ENCODE data around the gene TMC4. TPM values are rescaled to one million over a fixed set of nuclear protein-coding genes. Genes with fewer than 3 reads are reported as not detected.
"Not testable (repeated sequence)": the region's sequence is repeated elsewhere in the genome, so short reads cannot be mapped to it uniquely, and the experiment has no call there.

TMC4 gene
- total RNA-seq, 4 donors from 2014 or later: 91.5 to 386 (median 180) TPM

- no peaks in the 10 kb centered on the region for H3K9me3 ChIP-seq
- no peak for TF ChIP-seq CTCF (IDR thresholded peaks at IDR 0.05)
- no peak for TF ChIP-seq POLR2AphosphoS5 (IDR thresholded peaks at IDR 0.05)
- TF ChIP-seq POLR2A (IDR thresholded peaks at IDR 0.05): no peak
- TF ChIP-seq EP300 (IDR thresholded peaks at IDR 0.05; ENCODE audit: low read depth): no peak
- no peak for DNase-seq
- H3K27me3 ChIP-seq: no peaks in the 10 kb centered on the region
- in situ Hi-C loops (cut with MboI; ENCODE audit: low pct_ligation_motif_present in 1 of 4, low pct_unique_long_range_greater_than_20kb in 1 of 4, low sequenced_read_pairs in 3 of 4): no loop called here
- 94 to 96% methylated on average over 12 to 16 of the region's 16 CpGs for WGBS, 2 donors (ENCODE audit: low coverage in 1 of 2)
- H3K27ac ChIP-seq: peak overlapping the region in 3 of 4 donors; percentile 95 to 96 (median 96)
- intact Hi-C loops (cut with DNase I; ENCODE audit: low total_unique reads): no loop called here
- H3K36me3 ChIP-seq: peaks cover 0 to 26% (median 0%) of the 10 kb centered on the region in 4 donors
- H3K4me3 ChIP-seq: no peak overlapping the region
- peaks cover 20 to 38% (median 31%) of the 10 kb centered on the region in 4 donors for H3K4me1 ChIP-seq
Observed at GRCh38 chr19:54199401-54199800, 26.4 kb upstream of the TMC4 start.

GRCh38 chr19:54197121-54197520 is 24.2 kb upstream of the TMC4 start:
- Histone ChIP-seq H3K4me3 (no peak overlapping the region), H3K27ac (no peak overlapping the region), H3K9me3 (no peaks in the 10 kb centered on the region), H3K36me3 (peaks cover 0 to 19% (median 2%) of the 10 kb centered on the region in 4 donors), H3K27me3 (no peaks in the 10 kb centered on the region), H3K4me1 (peaks cover 8 to 24% (median 14%) of the 10 kb centered on the region in 4 donors)
- in situ Hi-C loops (cut with MboI; ENCODE audit: low pct_ligation_motif_present in 1 of 4, low pct_unique_long_range_greater_than_20kb in 1 of 4, low sequenced_read_pairs in 3 of 4) (no loop called here), intact Hi-C loops (cut with DNase I; ENCODE audit: low total_unique reads) (no loop called here)
- TF ChIP-seq CTCF (IDR thresholded peaks at IDR 0.05) (no peak), POLR2A (IDR thresholded peaks at IDR 0.05) (no peak), POLR2AphosphoS5 (IDR thresholded peaks at IDR 0.05) (no peak), EP300 (IDR thresholded peaks at IDR 0.05; ENCODE audit: low read depth) (no peak)
- no peak for DNase-seq
- 67 to 68% methylated on average over 3 of the region's 3 CpGs for WGBS, 2 donors (ENCODE audit: low coverage in 1 of 2)

GRCh38 chr19:54196536-54196935 is 23.6 kb upstream of the TMC4 start:
- H3K4me1 ChIP-seq: peaks cover 5 to 24% (median 14%) of the 10 kb centered on the region in 4 donors
- 97% methylated on average over 7 of the region's 7 CpGs; no CpG with 5 or more reads in 1 of the 2 donors for WGBS, 2 donors (ENCODE audit: low coverage in 1 of 2)
- peaks cover 0 to 15% (median 2%) of the 10 kb centered on the region in 4 donors for H3K36me3 ChIP-seq
- H3K27me3 ChIP-seq: no peaks in the 10 kb centered on the region
- H3K4me3 ChIP-seq: no peak overlapping the region
- in situ Hi-C loops (cut with MboI; ENCODE audit: low pct_ligation_motif_present in 1 of 4, low pct_unique_long_range_greater_than_20kb in 1 of 4, low sequenced_read_pairs in 3 of 4) (no loop called here), intact Hi-C loops (cut with DNase I; ENCODE audit: low total_unique reads) (no loop called here)
- H3K27ac ChIP-seq: no peak overlapping the region
- no peak for TF ChIP-seq POLR2A (IDR thresholded peaks at IDR 0.05)
- TF ChIP-seq POLR2AphosphoS5 (IDR thresholded peaks at IDR 0.05): no peak
- TF ChIP-seq CTCF (IDR thresholded peaks at IDR 0.05): no peak
- no peak for TF ChIP-seq EP300 (IDR thresholded peaks at IDR 0.05; ENCODE audit: low read depth)
- H3K9me3 ChIP-seq: no peaks in the 10 kb centered on the region
- DNase-seq: no peak

GRCh38 chr19:54194463-54194862 is 21.5 kb upstream of the TMC4 start:
- DNase-seq; intact Hi-C loops (cut with DNase I; ENCODE audit: low total_unique reads); H3K27me3 ChIP-seq; H3K27ac ChIP-seq; in situ Hi-C loops (cut with MboI; ENCODE audit: low pct_ligation_motif_present in 1 of 4, low pct_unique_long_range_greater_than_20kb in 1 of 4, low sequenced_read_pairs in 3 of 4); H3K4me3 ChIP-seq; H3K9me3 ChIP-seq: not testable (repeated sequence)
- 71 to 92% methylated on average over 3 to 12 of the region's 12 CpGs for WGBS, 2 donors (ENCODE audit: low coverage in 1 of 2)
- Histone ChIP-seq H3K36me3 (peaks cover 0 to 15% (median 2%) of the 10 kb centered on the region in 4 donors), H3K4me1 (peaks cover 5 to 15% (median 11%) of the 10 kb centered on the region in 4 donors)

GRCh38 chr19:54193011-54193410 is 20.1 kb upstream of the TMC4 start:
- intact Hi-C loops (cut with DNase I; ENCODE audit: low total_unique reads) (no loop called here), in situ Hi-C loops (cut with MboI; ENCODE audit: low pct_ligation_motif_present in 1 of 4, low pct_unique_long_range_greater_than_20kb in 1 of 4, low sequenced_read_pairs in 3 of 4) (no loop called here)
- Histone ChIP-seq H3K9me3 (no peaks in the 10 kb centered on the region), H3K36me3 (peaks cover 0 to 15% (median 2%) of the 10 kb centered on the region in 4 donors), H3K4me1 (peaks cover 12 to 25% (median 20%) of the 10 kb centered on the region in 4 donors), H3K27me3 (no peaks in the 10 kb centered on the region), H3K27ac (no peak overlapping the region), H3K4me3 (no peak overlapping the region)
- TF ChIP-seq CTCF (IDR thresholded peaks at IDR 0.05): no peak
- no peak for TF ChIP-seq POLR2AphosphoS5 (IDR thresholded peaks at IDR 0.05)
- no peak for TF ChIP-seq EP300 (IDR thresholded peaks at IDR 0.05; ENCODE audit: low read depth)
- TF ChIP-seq POLR2A (IDR thresholded peaks at IDR 0.05): no peak
- 86 to 93% methylated on average over 1 to 11 of the region's 11 CpGs for WGBS, 2 donors (ENCODE audit: low coverage in 1 of 2)
- DNase-seq: no peak
